GM19395 (cell line): ENCODE data around the gene MAP4K2.
"Not testable (repeated sequence)": the region's sequence is repeated elsewhere in the genome, so short reads cannot be mapped to it uniquely, and the experiment has no call there.

Experiments
- ATAC-seq: cut with Tn5 transposase; IDR thresholded peaks from one replicate; pipeline ENCODE4 v1.9.1; 2021; ENCODE audit warnings: mild to moderate bottlenecking, moderate library complexity; ENCODE audit not compliant: unreplicated experiment

The MAP4K2 gene

GRCh38 chr11:64839335-64839734, 36.3 kb upstream of the MAP4K2 start:
- ATAC-seq, result no peak

- no peak for ATAC-seq
Observed at GRCh38 chr11:64838600-64839334, 35.8 kb upstream of the MAP4K2 start.

DNA sequence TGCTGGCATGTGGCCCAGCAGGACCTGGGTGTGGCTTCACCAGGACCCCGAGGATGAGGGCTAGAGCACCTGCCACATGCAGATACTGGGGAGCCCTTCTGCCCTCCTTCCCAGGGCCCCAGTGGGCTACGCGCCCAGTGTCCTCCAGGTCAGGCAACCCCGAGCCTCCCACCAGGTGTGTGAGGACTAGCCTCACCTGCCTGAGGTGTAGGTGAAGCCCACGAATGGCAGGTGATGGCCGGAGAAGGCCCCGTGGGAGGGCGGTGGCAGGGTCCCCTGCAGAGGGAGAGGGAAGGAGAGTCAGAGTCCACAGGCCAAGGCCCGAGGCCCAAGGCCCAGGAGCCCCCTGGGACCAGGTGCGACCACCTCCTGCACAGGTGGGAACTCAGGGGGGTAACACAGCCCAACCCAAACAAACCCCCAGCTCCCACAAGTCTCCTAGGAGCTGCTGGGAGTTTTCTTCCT, 34.9 kb upstream of the MAP4K2 start:
- ATAC-seq, result no peak

GRCh38 chr11:64836448-64837072, 33.5 kb upstream of the MAP4K2 start:
- ATAC-seq, result no peak

DNA sequence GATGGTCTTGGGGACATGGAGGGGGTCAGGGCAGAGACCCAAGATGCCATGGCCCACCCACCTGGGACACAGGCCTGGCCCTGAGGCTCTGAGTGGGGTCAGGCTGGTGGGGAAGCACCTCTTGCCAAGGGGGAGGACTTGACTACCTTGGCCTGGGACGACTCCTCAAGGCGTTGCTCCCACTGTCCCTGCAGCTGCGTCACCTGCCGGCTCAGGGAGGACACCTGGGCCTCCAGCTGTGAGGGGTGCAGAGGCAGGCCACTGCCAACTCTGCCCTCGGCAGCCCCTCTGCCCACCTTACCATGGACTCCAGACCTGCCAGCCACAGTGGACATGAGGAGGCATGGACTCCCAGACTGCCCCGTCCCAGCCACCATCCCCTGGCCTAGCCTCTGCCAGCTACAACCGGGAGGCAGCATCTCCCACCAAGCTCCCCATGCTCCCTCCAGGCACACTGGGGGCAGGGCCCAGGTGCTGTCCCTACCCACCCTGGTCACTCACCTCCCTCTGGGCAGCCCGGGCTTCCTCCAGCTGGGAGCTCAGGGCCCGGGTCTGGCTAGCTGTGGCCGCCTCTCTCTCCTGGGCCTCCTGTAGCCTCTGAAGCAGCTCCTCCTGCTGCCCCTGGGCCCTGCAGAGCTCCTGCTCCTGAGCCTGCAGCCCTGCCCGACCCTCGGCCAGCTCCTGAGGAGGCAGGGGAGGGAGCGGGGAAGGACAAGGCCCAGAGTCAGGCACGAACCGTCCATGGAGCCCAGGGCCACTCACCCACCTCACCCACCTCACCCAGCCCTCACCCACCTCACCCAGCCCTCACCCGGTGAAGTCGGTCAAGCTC, 32.8 kb upstream of the MAP4K2 start:
- ATAC-seq, result no peak

DNA sequence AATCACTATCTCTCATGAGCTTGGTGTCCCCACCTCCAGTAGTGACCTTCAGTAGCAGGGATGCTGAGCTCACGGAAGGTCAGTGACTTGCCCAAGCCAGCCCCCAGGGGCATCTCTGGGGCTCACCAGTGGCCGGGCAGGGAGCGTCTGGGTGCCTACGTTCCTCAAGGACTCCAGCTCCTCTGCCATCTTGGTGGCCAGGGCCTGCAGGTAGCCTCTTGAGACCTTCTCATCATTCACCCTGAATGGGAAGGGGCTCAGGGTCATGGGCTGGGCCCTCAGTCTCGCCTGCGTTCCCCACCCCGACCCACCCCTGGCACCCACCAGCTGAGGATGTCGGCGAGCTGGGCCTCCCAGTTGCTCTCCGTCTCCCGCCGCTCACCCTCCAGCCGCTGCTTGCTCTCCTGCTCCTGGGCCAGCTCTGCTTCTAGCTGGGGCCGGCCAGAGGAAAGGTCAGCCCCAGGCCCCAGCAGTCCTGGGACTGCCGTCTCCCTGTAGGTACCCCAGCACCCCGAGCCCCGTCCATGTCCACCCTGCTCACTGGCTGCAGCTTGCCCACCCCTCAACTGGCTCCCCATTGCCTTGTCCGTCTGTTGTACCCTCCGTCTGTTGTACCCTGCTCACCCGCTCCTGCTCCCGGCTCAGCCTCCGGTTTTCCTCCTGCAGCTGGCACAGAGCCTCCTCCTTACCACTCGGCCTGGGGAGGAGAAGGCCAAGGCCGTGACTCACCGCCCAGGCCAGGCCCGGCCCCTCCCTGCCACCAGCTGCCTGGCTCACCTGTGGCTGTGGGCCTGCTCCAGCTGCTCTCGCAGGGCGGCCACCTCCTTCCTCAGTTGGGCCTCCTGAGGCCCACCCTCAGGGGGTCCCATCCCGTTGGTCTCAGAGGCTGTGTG, 32.0 kb upstream of the MAP4K2 start:
- ATAC-seq, result no peak

GRCh38 chr11:64834031-64834722, 31.2 kb upstream of the MAP4K2 start:
- ATAC-seq, result no peak

- ATAC-seq, result no peak
Observed at GRCh38 chr11:64833509-64833908, 30.5 kb upstream of the MAP4K2 start.

- ATAC-seq, result no peak
Observed at GRCh38 chr11:64833198-64833502, 30.1 kb upstream of the MAP4K2 start.

DNA sequence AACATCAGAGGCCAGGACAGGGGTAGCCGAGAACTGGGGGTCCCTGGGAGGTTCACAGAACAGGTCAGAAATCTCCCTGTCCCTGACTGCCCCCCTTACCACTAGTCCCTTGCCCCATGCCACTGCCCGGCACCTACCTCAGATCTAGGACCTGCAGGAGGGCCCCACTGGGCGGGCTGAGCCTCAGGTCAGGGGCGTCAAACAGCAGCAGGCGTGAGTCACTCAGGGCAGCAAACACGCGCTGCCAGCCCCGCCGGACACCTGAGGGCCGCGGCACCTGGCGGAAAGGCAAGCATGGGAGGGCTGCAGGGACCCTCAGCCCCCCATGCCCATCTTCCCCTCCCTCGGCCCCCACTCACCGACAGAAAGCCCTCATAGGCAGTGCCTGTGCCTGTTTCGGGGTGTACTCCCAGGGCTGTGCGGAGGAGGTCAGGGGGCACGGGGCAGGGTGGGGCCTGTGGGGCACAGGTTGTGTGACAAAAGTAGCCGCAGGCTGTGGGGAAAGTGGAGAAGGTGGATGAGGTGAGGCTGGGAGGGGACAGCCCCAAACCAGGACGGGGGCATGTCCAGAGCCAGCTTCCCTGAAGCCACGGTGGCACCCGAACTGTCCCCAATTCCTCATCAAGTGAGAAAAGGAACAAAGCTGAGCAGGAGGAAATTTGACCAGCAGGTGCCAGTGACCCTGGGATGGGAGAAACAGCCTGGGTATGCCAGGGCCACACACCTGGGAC, 29.6 kb upstream of the MAP4K2 start:
- ATAC-seq, result no peak

GRCh38 chr11:64831411-64831891, 28.4 kb upstream of the MAP4K2 start:
- ATAC-seq, result no peak

DNA sequence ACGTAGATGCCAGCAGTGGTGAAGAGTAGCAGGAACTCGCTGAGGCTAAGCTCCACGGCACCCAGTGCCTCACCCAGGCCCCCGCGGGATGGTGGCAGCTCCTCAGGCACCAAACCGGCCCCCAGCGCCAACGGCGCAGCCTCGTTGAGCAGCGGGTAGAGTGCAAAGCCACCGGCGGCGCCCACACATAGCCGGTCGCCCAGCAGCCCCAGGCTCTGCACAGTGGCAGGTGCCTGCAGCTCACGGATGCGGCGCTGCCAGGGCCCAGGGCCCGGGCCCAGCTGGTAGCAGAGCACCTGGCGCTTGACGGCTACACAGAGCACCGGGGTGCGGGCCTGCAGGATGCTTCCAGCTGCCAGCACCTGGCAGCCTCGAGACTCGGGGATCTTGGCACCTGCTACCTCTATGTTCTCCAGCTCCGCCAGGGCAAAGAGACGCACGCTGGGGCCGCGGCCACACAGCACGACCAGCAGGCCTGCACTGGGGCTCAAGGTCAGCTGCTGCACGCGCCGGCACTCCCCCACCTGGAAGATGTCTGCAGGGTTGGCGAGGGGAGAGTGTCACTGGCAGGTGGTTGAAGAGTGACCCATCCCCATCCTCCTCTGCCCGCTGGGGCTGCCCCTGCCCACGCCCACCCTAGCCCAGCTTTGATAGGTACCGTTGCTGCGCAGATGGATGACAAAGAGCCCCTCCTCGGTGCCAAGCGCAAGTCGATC, 26.7 kb upstream of the MAP4K2 start:
- no peak for ATAC-seq

- ATAC-seq, result no peak
Observed at GRCh38 chr11:64827451-64827839, 24.4 kb upstream of the MAP4K2 start.

GRCh38 chr11:64826578-64827450, 23.8 kb upstream of the MAP4K2 start:
- no peak for ATAC-seq

GRCh38 chr11:64826062-64826461, 23.0 kb upstream of the MAP4K2 start:
- ATAC-seq, result no peak

DNA sequence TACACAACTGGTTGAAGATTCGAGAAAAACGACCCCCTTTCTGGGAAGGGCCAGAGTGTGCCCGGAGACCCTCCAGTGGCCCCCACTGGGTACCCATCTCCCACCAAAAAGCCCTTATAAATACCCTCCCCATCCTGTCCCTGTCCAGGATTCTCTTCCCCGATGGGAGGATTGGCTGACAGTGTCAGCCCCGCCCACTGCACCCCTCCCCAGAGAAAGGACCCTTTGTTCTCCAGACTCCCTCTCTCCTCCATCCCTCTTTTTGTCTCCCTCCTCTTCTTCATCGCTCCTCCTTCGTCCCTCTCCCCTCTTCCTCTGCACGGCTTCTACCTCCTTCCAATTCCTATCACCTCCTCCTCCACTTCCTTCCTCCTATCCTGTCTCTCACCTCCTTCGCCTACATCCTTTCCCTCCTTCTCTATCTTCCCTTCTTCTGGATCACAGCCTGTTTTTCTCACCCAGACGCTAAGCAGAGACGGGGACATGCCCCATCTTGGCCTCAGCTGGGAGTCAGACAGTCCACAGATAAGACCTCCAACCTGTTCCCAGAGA, 20.6 kb upstream of the MAP4K2 start:
- ATAC-seq, result no peak

DNA sequence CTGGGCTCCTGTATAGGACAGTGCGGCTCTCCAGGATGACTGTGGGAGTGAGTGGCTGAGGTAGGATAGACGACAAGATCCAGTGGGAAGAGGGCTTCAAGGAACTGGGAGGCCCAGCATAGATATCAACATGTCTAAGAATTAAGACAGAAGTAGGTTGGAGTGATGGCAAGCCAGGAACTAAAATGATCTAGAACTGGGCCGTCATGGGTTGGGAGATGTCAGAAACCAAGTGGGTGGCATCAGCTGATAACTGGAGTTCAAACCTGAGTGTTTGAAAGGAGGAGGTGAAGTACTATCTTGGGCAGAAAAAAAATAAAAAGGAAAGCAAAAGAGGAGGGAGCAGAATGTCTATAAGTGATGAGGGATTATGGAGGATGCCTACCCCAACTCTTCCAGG, 14.5 kb upstream of the MAP4K2 start:
- ATAC-seq, result no peak

DNA sequence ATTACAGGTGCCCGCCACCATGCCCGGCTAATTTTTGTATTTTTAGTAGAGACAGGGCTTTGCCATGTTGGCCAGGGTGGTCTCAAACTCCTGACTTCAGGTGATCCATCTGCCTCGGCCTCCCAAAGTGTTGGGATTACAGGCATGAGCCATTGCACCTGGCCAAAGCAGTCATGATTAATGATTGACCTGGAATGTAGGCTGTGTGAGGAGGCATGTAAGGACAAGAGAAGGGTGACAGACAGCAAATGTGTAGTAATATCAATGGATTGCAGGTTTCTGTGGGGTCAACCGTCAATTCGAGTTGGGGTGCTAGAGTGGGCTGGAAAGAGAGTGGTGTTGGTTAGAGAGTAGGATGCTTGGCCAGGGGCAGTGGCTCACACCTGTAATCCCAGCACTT, 12.4 kb upstream of the MAP4K2 start:
- ATAC-seq, result not testable (repeated sequence)
